Urinary bladder (tissue), 4 donors: ENCODE results near the gene PCNT. TPM values are rescaled to one million over a fixed set of nuclear protein-coding genes. Genes with fewer than 3 reads are reported as not detected.

Experiments
- DNase-seq: peaks from one replicate; pipeline ENCODE4 v3.0.0-alpha.2; 2015; ENCODE audit errors: extremely low spot score
- H3K27ac ChIP-seq: one replicate; pipeline ENCODE4 v1.5.1; 2013; ENCODE audit warnings: low read depth, mild to moderate bottlenecking, moderate library complexity
- H3K36me3 ChIP-seq: one replicate; pipeline ENCODE4 v1.6.1; 2013; ENCODE audit warnings: mild to moderate bottlenecking, moderate library complexity; ENCODE audit not compliant: insufficient read depth
- H3K4me1 ChIP-seq: one replicate; pipeline ENCODE4 v1.6.1; 2013; ENCODE audit warnings: mild to moderate bottlenecking, moderate library complexity; ENCODE audit not compliant: insufficient read depth
- H3K4me3 ChIP-seq: one replicate; pipeline ENCODE4 v1.5.1; 2013; ENCODE audit warnings: low read depth, low read length
- WGBS: extraction: QIAGEN DNeasy Blood & Tissue Kit; methylation state at CpG from one replicate; pipeline ENCODE4 v1.1.7; 2013; 5-methylcytosine and 5-hydroxymethylcytosine counted together
- polyA plus RNA-seq: library from polyadenylated mRNA; stranded (reverse); fragments of 200-250 nt; gene quantifications from one replicate; pipeline ENCODE4 v1.2.3, GENCODE V29; 2013
- total RNA-seq: library from RNA; depleted of rRNA; stranded (reverse); fragments of >200 nt; gene quantifications from one replicate; pipeline ENCODE4 v1.2.3, GENCODE V29; 2014
- donor health status: healthy with polysubstance abuse.
- donor health status: healthy.

PCNT gene
- total and polyA plus RNA-seq, 2 donors, result 15.7 to 22.4 TPM

GRCh38 chr21:46352164-46352515 is 28.2 kb downstream of the PCNT start:
- H3K4me1 ChIP-seq, result no peaks in the 10 kb centered on the region
- DNase-seq, result no peak
- H3K4me3 ChIP-seq, result no peak overlapping the region
- peaks cover 4% of the 10 kb centered on the region for H3K36me3 ChIP-seq
- no peak overlapping the region for H3K27ac ChIP-seq
- 91% methylated on average over 11 of the region's 11 CpGs for WGBS

GRCh38 chr21:46352913-46353312 is 29.0 kb downstream of the PCNT start:
- H3K27ac ChIP-seq, result no peak overlapping the region
- WGBS, result 90% methylated on average over 14 of the region's 14 CpGs
- no peaks in the 10 kb centered on the region for H3K4me1 ChIP-seq
- H3K4me3 ChIP-seq, result no peak overlapping the region
- DNase-seq, result no peak
- peaks cover 4% of the 10 kb centered on the region for H3K36me3 ChIP-seq

GRCh38 chr21:46354046-46354445 is 30.1 kb downstream of the PCNT start:
- 95% methylated on average over 16 of the region's 16 CpGs for WGBS

GRCh38 chr21:46354518-46354917 is 30.6 kb downstream of the PCNT start:
- H3K4me3 ChIP-seq, result no peak overlapping the region
- peaks cover 2% of the 10 kb centered on the region for H3K36me3 ChIP-seq
- no peak for DNase-seq
- H3K4me1 ChIP-seq, result no peaks in the 10 kb centered on the region
- no peak overlapping the region for H3K27ac ChIP-seq
- 95% methylated on average over 13 of the region's 13 CpGs for WGBS

More at GRCh38 chr21:46354046-46354445, 30.1 kb downstream of the PCNT start:
- no peaks in the 10 kb centered on the region for H3K4me1 ChIP-seq
- H3K36me3 ChIP-seq, result peaks cover 4% of the 10 kb centered on the region
- H3K27ac ChIP-seq, result no peak overlapping the region
- no peak overlapping the region for H3K4me3 ChIP-seq
- DNase-seq, result no peak

- H3K27ac ChIP-seq, result no peak overlapping the region
- DNase-seq, result no peak
- no peak overlapping the region for H3K4me3 ChIP-seq
- H3K4me1 ChIP-seq, result no peaks in the 10 kb centered on the region
- 96% methylated on average over 33 of the region's 33 CpGs for WGBS
- peaks cover 2% of the 10 kb centered on the region for H3K36me3 ChIP-seq
These were observed 31.4 kb downstream of the PCNT start for GRCh38 chr21:46355161-46356004.

- WGBS, result 94% methylated on average over 13 of the region's 13 CpGs
- Histone ChIP-seq H3K4me1 (no peaks in the 10 kb centered on the region), H3K4me3 (no peak overlapping the region), H3K36me3 (no peaks in the 10 kb centered on the region), H3K27ac (no peak overlapping the region)
- DNase-seq, result no peak
These were observed 32.0 kb downstream of the PCNT start for GRCh38 chr21:46356005-46356338.

GRCh38 chr21:46356494-46357334 is 32.8 kb downstream of the PCNT start:
- no peaks in the 10 kb centered on the region for H3K4me1 ChIP-seq
- H3K36me3 ChIP-seq, result no peaks in the 10 kb centered on the region
- no peak overlapping the region for H3K4me3 ChIP-seq
- WGBS, result 88% methylated on average over 23 of the region's 23 CpGs
- no peak for DNase-seq
- H3K27ac ChIP-seq, result no peak overlapping the region

- no peaks in the 10 kb centered on the region for H3K4me1 ChIP-seq
- H3K4me3 ChIP-seq, result no peak overlapping the region
- DNase-seq, result no peak
- H3K27ac ChIP-seq, result no peak overlapping the region
- 89% methylated on average over 4 of the region's 4 CpGs for WGBS
- no peaks in the 10 kb centered on the region for H3K36me3 ChIP-seq
These were observed 33.3 kb downstream of the PCNT start for GRCh38 chr21:46357335-46357604.

- WGBS, result 93% methylated on average over 19 of the region's 19 CpGs
- H3K4me1 ChIP-seq, result no peaks in the 10 kb centered on the region
- no peak overlapping the region for H3K4me3 ChIP-seq
- no peak overlapping the region for H3K27ac ChIP-seq
- no peak for DNase-seq
- peaks cover 1% of the 10 kb centered on the region for H3K36me3 ChIP-seq
These were observed 33.9 kb downstream of the PCNT start for GRCh38 chr21:46357684-46358425.

- peaks cover 6% of the 10 kb centered on the region for H3K36me3 ChIP-seq
- no peaks in the 10 kb centered on the region for H3K4me1 ChIP-seq
These were observed 37.2 kb downstream of the PCNT start for GRCh38 chr21:46361176-46361575.

GRCh38 chr21:46361935-46362334 is 38.0 kb downstream of the PCNT start:
- Histone ChIP-seq H3K27ac (no peak overlapping the region), H3K36me3 (peaks cover 6% of the 10 kb centered on the region), H3K4me1 (no peaks in the 10 kb centered on the region), H3K4me3 (no peak overlapping the region)
- WGBS, result 74% methylated on average over 10 of the region's 10 CpGs
- DNase-seq, result no peak

More at GRCh38 chr21:46361176-46361575, 37.2 kb downstream of the PCNT start:
- WGBS, result 94% methylated on average over 10 of the region's 10 CpGs
- no peak overlapping the region for H3K4me3 ChIP-seq
- no peak for DNase-seq
- H3K27ac ChIP-seq, result no peak overlapping the region

GRCh38 chr21:46362946-46363345 is 39.0 kb downstream of the PCNT start:
- H3K4me3 ChIP-seq, result no peak overlapping the region
- DNase-seq, result no peak
- H3K27ac ChIP-seq, result no peak overlapping the region
- no peaks in the 10 kb centered on the region for H3K4me1 ChIP-seq
- peaks cover 6% of the 10 kb centered on the region for H3K36me3 ChIP-seq
- 91% methylated on average over 15 of the region's 15 CpGs for WGBS

GRCh38 chr21:46363698-46364097 is 39.7 kb downstream of the PCNT start:
- H3K4me1 ChIP-seq, result no peaks in the 10 kb centered on the region
- no peak overlapping the region for H3K27ac ChIP-seq
- peaks cover 6% of the 10 kb centered on the region for H3K36me3 ChIP-seq
- no peak for DNase-seq
- WGBS, result 92% methylated on average over 16 of the region's 16 CpGs
- no peak overlapping the region for H3K4me3 ChIP-seq

GRCh38 chr21:46366091-46366490 is 42.1 kb downstream of the PCNT start:
- Histone ChIP-seq H3K4me3 (no peak overlapping the region), H3K27ac (no peak overlapping the region), H3K4me1 (no peaks in the 10 kb centered on the region), H3K36me3 (peaks cover 6% of the 10 kb centered on the region)
- 92% methylated on average over 11 of the region's 11 CpGs for WGBS
- DNase-seq, result no peak
